Middle frontal gyrus (tissue), 1 donor: ENCODE results near the gene NOL4L.
"Not testable (repeated sequence)": the region's sequence is repeated elsewhere in the genome, so short reads cannot be mapped to it uniquely, and the experiment has no call there.

Experiments
- DNase-seq: peaks from one replicate; pipeline ENCODE4 v3.0.0-alpha.2; 2015; ENCODE audit warnings: low spot score; ENCODE audit errors: extremely low spot score

NOL4L gene

DNA sequence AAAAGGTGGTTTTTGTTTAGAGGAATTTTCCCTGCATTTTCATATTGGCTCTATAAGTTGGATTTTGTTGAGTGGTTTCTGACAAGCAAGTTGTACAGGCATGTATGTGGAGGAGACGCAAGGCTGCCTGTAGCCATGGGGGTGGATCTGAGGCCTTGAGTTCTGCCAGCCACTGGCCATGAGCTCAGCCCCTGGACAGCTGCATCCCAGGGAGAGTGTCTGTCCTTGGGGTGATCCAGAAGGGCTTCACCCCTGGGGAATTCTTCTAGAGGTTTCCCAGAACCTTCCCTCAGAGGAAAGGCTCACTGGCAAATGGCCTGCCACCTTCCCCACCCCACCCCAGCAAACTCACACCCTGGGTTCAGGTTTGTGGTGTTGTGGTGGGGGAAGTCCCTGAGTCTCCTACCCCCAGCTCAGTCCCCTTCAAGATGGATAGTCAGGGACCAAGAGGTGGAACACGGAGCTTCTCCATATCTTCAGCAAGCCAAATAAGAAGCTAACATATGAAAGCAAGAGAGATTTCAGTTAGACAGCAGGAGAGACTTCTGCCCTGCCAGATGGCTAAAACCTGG is 11.6 kb upstream of the NOL4L start:
- no peak for DNase-seq

DNA sequence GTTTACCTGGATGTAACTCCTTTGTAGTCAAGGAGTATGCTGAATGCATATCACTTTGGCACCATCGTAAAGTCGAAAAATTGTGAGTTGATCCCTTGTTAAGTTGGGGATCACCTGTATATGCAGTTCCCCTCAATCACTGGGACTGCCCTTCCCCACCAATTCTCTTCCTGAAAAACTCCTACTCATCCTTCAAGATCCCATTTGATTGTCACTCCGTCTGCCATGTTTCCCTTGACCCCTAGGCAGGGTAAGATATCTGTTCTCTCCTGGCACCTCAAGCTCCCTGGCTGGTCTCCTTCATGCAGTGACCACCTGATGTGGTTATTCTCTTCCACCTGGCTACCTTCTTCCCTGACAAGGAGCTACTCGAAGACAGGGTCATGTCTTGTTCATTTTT is 10.0 kb upstream of the NOL4L start:
- DNase-seq, result no peak

DNA sequence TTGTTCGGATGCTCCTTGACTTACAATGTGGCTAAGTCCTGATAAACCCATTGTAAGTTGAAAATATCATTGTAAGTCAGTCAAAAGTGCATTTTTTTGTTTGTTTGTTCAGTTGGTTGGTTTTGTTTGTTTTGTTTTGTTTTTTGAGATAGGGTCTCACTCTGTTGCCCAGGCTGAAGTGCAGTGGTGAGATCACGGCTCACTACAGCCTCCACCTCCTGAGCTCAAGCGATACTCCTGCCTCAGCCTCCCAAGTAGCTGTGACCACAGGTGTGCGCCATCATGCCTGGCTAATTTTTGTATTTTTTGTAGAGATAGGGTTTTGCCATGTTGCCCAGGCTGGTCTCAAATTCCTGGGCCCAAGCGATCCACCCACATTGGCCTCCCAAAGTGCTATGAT is 9.5 kb upstream of the NOL4L start:
- not testable (repeated sequence) for DNase-seq

DNA sequence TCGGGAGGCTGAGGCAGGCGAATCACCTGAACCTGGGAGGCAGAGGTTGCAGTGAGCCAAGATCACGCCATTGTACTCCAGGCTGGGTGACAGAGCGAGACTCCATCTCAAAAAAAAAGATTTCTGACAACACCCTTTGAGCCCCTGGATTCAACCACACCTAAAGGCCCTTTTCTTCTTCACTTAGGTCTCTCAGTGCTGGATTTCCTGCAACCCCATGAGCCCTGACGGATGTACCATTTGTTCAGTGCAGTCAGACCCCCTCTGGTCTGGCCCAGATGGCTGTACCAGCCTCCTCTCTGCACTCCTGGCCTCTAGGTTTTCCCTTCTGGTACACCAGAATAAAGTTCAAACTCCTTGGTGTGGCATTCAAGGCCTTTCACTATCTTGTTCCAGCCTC is 9.1 kb upstream of the NOL4L start:
- no peak for DNase-seq

DNA sequence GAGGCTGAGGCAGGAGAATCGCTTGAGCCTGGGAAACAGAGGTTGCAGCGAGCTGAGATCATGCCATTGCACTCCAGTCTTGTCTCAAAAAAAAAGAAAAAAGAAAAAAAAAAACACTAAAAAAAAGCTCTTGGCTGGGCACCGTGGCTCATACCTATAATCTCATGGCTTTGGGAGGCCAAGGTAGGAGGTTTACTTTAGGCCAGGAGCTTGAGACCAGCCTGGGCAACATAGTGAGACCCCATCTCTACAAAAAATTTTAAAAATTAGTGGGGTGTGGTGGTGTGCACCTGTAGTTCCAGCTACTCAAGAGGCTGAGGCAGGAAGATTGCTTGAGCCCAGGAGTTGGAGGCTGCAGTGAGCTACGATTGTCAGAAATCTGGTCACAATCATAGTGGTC is 7.5 kb upstream of the NOL4L start:
- DNase-seq, result not testable (repeated sequence)

DNA sequence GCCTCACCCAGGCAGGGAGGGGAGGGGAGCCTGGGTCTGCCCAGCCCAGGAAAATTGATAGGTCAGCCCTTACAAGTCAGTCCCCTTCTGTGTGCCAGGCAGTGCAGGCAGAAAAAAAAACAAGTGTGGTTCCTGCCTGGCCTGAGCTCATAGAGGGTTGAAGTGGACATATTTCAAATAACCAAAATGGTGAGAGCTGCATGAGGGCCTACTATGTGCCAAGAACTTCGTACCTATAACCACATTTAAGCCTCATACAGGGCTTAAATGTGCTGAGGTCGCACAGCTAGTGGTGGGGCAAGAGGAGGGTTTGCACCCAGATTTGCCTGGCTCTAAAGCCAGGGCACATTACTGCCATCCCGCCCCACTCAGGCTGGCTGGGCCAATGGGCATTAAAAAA is 6.9 kb upstream of the NOL4L start:
- no peak for DNase-seq

DNA sequence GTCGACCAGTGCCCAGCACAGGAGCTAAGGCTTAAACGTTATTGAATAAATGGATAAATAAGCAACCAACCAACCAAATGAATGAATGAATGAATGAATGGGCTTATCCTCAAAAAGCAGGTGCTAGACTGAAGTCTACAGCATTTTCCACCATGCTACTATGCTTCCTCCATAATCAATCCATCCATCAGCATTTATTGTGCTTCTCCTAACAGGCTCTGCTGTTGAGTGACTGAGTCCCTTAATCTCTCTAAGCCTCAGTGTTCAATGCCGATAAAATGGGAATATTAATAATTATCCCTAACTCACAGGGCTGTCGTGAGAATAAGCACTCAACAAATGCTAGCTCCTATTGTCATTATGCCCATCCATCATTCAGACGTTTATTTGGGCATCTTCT is 4.6 kb upstream of the NOL4L start:
- DNase-seq, result no peak

DNA sequence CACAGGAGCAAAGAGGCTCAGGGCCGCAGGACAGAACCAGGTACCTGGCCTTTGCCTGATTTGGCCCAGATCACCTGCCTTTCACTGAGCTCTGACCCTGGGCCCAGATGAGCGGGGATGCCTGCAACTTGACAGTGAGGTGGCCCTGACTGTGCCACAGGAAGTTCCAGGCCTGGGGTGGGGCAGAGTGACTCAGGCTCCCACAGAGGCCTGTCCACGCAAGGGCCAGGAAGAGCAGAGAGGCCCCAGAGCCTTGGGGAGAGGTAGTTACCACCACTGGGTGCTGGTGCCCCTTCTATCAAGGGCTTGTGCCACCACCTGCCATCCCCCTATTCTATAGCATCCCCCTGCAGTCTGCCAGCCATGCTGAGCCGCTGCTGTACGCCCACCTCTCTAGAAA is 4.1 kb upstream of the NOL4L start:
- DNase-seq, result no peak

DNA sequence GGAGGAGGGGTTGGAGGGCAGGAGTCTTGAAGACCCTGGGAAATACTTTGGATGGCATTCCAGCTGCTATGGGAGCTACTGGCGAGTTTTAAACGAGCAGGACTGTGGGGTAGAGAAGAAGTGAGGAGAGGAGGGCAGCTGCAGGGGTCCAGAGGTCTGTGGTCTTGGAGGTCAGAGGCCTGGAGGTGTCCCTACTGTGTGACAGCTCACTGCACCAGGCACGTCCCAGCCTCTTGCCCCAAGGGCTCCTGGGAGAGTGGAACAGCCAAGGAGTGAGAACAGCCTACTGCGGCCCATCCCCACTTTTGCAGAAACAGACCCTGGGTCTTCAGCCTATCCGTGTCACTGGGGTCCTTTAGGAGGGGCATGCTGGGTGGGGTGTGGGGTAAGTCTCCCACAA is 2.9 kb upstream of the NOL4L start:
- DNase-seq, result no peak

DNA sequence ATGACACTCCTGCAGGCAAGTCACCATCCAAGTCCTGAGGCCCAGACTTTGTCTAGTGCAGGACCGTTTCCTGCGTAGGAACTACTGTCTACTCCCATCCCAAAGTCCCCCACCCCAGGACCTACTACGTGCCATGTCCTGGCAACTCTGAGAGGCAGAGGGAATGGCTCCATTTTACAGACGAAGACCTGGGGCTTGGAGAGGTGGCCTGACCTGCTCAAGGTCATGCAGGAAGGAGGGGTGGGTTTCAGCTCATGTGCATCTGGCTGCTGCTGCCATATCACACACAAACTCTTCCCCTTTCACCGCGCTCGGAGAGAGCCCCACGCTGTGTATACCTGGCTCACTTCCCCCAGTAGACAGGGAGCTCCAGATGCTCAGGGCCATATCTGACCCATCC is 1.2 kb upstream of the NOL4L start:
- DNase-seq, result no peak

DNA sequence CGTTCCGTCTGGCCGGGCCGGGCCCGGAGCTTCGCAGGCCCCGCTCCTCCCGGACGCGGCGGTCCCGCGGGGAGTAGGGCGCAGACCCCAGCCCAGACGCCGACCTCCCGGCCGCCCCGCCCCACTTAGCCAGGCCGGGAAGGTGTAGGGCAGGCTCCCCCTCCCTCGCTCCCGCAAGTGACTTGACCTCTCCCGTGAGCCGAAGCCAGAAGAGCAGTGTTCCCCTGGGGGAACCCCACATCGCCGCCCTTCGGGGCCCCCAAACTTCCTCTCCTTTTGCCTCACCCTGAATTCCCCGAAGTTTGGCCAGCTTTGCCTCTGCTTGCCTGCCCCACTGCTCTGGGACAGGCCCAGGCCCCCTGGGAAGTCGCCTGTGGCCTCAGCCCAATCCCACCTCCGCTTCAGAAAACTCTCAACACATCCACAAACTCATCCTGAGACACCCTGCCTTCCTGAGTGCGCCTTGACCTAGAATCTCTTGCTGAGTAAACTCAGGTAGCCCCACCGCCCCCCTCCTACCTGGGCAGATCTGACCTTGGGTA is 524 bp upstream of the NOL4L start:
- no peak for DNase-seq

DNA sequence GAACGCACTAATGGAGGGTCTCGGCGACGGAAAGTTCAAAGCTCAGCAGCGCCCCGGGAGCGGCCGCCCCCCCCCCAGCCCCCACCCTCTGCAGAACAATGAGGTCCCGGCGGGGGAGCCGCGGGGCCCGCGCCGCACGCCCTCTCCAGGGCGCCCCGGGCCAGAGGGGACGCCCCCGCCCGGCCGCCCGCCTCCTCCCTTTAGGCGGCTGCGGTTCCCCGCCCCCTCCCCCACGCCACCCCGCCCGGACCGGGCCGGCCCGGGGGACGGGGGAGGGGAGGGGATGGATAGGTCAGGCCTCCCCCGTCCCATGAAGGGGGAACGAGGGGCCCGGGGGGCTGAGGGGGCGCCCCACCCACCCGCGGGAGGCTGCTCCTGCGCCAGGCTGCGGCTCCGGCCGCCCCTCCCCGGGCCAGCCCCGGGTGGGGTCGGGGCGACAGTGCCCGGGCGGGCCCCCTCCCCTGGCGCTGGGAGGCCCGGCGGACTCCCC is 1.5 kb downstream of the NOL4L start:
- DNase-seq, result no peak

DNA sequence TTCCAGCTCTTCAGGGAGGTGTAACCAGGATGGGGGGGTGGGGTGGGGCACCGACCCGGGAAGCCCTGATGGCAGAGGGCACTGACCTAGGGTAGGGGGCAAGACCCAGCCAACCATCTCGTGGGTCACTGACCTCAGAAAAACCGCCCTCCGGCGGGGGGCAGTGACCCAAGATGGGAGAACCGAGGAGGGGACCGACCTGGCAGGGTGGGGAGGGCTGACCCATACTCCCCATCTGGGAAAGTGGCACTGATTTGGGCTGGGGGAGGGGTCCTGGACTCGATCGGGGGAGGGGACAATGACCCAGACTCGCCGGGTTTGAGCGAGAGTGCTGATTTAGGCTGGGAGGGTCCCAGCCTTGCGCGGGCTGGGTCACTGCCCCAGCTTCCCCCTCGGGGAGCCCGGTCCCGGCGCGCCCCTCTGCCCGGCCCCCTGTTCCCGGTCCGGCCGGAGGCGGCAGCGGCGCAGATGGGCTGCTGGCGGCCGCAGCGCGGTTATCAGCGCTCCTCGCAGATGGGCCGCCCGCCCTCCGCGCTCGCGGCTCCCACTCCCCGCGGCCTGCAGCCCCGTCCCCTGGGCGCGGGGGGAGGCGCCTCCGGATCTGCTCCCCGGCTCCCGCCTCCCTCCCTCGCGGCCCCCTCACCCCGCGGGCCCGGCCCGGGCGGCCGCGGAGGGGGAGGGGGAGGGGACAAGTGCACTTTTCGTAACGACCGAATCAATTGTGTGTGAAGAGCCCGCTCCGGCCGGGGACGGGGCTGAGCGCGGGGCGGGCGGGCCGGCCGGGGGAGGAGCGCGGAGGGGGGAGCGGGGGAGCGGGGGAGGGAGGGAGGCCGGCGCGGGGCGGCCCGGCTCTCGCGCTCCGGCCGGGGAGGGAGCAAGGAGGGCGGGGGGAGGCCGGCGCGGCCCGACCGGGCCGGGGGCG is 2.2 kb downstream of the NOL4L start:
- no peak for DNase-seq

DNA sequence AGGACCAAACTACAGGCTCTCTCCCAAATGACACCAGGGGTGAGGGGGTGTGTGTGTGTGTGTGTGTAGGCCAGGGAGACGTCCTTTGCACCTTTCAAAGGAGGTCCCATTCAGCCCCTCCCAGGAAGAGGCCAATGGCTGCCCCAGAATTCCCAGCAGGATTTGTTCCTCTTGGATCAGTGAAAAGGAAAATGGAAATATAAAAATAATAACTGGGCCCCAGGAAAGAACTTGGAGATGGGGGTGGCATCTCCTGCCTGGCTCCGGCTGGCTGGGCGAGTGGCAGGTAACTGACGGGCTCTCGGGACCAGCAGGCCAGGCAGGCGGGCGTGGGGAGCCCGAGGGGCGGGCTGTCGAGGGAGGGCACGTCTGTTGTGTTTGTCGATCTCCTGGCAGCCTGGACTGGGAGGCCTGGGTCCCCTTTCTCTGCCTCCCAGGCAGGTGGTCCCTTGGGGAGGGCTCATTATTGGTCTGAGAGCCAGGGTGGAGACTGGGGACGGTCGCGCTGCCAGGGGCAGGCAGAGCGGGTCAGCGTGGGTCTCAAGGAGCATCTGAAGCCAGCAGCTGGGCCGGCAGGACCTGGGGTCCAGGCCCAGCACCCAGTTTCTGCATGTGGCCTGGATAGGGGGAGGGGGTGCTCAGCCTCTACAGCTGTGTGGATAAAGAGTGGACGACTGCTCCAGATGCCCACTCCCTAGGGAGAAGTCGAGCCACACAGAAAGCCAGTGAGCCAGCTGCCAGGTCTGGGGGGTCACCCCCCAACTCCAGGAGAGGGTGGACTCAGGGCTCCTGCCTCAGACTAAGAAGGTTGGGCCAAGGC is 3.1 kb downstream of the NOL4L start:
- no peak for DNase-seq

DNA sequence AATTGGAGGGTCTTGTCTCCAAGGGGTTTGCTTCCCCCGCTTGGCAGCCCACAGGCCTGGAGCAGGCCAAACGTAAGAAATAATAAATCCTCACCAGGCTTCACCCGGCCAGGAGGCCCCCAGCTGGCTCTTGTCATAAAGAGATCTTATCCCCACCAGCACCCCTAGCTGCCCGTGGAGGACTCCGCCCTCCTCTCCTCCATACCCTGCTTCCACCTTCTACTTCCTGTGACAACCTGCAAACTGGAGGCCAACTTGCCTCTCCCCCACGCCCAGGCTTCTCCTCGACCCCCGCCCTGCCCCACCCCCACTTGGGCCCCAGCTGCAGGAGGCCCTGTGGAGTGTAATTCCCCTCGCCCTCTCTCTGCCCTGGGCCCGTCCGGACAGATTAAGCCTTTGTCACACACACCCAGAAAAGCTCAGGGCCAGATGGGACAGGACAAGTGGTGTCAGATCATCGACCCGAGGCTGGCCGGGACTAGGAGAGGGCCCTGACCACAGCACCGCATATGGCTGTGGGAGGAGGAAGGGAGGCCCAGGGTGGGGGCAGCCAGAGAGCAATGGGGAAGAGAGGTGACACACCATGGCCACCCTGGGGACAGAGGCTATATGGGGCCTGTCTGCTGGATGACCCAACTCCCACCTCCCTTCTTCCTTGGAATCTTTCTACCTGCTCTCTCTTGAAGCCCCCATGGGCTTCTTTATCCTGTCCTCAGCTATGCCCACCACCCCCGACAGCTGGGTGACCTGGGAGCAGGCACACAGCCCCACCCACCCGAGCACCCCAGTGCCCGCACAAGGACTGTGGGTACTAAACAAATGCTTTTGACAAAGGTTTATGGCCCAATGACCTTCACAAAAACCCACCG is 3.9 kb downstream of the NOL4L start:
- no peak for DNase-seq

DNA sequence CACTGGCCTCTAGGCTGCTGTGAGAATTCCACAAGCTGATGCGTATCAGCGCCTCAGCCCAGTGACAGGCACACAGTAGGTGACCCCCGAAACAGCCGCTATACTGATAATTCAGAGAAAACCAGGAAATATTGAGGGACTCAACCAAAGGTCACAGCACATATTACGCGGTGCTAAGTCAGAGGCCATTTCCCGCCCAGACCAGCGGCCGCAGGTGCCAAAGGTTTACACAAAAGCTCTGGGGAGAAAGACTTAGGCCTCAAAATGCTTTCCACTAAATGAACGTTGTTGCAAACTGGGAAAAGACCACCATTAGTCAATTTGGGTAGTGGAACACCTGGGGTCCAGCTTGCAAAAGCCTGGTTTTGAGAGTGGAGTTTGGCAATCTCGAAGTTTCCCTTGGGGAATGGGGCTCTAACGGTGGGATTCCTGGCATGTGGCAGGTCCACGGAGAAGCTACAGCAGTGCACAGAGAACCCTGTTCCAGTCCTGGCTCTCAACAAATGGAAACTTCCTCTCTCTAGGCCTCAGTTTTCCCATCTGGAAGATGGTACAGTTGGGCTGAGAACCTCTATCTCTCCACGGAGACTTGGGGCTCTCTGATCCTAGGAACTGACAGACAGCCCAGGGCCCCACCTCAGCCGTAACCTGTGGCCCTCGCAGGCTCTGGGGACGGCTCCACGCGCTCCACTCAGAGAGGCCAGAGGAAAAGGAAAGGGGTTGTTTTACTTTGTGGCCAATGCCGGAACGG is 4.7 kb downstream of the NOL4L start:
- DNase-seq, result no peak

DNA sequence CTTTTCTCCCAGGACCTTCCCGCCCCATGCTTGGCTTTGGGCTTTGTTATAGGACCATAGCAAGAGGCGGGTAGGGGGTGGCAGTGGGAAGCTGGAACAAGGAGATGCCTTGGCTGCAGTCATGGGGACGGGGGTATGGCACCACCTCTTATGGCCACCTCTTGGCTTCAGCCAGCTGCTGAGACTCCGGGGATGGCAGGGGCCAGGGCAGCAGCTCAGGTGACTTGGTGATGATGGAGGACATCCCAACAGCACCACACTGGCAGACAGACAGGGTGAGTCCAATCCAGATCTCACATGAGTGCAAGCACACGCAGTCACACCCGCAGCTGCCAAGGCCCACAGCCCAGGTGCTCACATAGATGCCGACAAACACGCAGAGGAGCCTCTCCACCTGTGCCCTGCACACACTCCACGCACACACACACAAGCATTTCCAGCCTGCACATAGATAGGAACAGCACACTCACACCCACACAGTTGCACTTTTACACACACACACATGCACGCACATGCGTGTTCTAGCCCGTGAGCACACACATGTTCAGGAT is 6.2 kb downstream of the NOL4L start:
- DNase-seq, result no peak

DNA sequence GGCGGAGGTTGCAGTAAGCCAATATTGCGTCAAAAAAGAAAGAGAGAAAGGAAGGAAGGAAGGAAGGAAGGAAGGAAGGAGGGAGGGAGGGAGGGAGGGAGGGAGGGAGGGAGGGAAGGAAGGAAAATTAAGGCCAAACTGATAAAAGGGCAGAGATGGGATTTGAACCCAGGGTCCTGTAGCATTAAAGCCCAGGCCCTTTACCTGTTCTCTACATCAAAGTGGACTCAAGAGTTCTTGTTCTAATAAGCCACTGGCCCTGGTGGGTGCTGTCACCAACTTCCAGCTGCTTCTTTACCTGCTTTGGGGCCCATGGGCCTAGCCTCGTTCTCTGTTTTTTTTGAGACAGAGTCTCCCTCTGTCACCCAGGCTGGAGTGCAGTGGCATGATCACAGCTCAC is 7.1 kb downstream of the NOL4L start:
- DNase-seq, result not testable (repeated sequence)

DNA sequence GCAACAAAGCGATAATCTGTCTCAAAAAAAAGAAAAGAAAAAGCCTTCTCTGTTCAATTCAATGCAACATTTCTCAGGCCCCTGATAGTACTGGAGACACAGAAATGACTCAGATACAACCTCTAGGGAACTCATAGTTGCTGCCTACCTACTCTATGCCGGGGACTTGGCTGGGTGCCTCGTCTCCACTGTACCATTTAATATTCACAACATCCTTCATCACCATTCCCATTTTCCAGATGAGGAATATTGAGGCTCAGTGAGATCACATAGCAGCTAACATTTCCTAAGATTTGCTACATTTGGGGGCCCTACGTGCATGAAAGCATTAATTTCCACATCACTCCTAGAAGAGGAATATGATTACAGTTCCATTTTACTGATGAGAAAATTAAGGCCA is 7.5 kb downstream of the NOL4L start:
- DNase-seq, result no peak

DNA sequence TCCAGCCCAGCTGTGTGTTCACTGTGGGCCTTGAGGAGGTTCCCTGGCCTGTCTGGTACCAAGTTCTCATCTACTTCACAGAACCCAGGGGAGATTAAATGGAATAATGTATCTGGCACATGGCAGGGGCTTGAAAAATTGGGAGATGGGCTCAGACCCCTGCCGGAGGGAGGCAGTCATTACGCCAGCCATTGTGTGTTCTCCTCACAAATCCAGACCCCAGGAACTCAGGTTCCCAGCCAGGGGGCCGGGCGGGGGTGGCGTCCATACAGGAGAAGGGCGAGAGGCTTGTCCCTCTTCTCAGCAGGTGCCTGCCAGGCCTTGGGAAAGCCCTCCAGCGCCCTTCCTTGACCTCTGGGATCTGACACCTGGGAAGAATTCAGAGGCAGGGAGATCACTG is 8.1 kb downstream of the NOL4L start:
- no peak for DNase-seq
